RWPE1 (cell line): ENCODE data around the gene PDXDC1.
"Not testable (repeated sequence)": the region's sequence is repeated elsewhere in the genome, so short reads cannot be mapped to it uniquely, and the experiment has no call there.

Experiments
- CTCF ChIA-PET: fragments of 350-600 bp; sonication (Branson Sonifier 250); formaldehyde crosslinking; extraction: SDS; loops from one replicate; lab custom pipeline; 2021; lab: Yijun Ruan, JAX
- POLR2A ChIA-PET: fragments of 400-600 bp; formaldehyde crosslinking; extraction: SDS; loops from one replicate; lab custom pipeline; 2020; ENCODE audit warnings: antibody characterized with exemption; ENCODE audit not compliant: low non-redundant PET; lab: Yijun Ruan, JAX
- DNase-seq: peaks from one replicate; pipeline ENCODE4 v3.0.0; 2012; ENCODE audit warnings: low spot score
- H3K27ac ChIP-seq: fragments of 450-650 bp; 2 replicates; pipeline ENCODE4 v1.5.1; 2017
- TF ChIP-seq, protein P1 (sequence below): fragments of 450-650 bp; conservative IDR thresholded peaks from 2 replicates; pipeline ENCODE4 v1.5.1; 2017; ENCODE audit warnings: low read depth, mild to moderate bottlenecking

PDXDC1 gene

DNA sequence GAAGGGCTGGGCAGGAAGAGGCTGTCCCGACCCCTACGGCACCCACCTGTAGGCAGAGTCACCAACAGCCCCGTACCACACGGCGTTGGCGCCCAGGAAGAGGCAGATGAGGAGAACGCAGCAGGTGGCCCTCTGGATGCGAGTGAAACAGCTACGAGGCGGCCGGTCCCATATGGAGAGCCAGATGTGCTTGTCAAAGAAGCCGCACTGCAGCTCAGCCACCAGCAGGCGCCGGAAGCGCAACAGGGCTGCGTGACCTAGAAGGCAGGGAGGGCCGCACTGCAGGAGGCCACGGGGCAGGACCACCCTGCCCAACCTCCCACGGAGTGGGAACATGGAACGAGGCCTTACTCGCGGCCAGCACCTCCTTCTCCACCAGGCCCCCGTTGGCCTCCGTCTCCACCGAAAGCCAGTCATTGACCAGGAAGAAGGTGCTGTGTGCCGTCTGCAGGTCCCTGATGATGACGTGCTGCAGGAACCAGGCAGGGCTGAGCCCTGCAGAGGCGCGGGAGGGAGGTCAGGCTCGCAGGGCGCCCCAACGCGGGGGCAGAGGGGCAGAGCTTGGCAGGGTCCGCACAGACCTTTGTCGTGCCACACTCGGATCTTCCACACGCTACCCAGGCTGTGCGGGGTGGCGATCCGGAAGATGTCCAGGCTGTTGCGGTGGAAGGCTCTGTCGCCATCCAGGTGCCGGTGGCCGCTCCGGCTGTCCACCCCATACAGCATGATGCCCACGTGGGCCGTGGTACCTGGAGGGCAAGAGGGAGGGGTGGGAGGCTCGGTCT, 153.0 kb downstream of the PDXDC1 start:
- POLR2A ChIA-PET, H3K27ac ChIP-seq, DNase-seq, CTCF ChIA-PET: not testable (repeated sequence)

- DNase-seq, H3K27ac ChIP-seq, CTCF ChIA-PET, POLR2A ChIA-PET: not testable (repeated sequence)
Measured at GRCh38 chr16:15130256-15130932, 155.6 kb downstream of the PDXDC1 start.

GRCh38 chr16:15130943-15131700, 156.3 kb downstream of the PDXDC1 start:
- POLR2A ChIA-PET, result not testable (repeated sequence)

GRCh38 chr16:15132719-15133428, 158.0 kb downstream of the PDXDC1 start:
- H3K27ac ChIP-seq, POLR2A ChIA-PET, CTCF ChIA-PET, DNase-seq: not testable (repeated sequence)

More at GRCh38 chr16:15130943-15131700, 156.3 kb downstream of the PDXDC1 start:
- H3K27ac ChIP-seq, DNase-seq, CTCF ChIA-PET: not testable (repeated sequence)

DNA sequence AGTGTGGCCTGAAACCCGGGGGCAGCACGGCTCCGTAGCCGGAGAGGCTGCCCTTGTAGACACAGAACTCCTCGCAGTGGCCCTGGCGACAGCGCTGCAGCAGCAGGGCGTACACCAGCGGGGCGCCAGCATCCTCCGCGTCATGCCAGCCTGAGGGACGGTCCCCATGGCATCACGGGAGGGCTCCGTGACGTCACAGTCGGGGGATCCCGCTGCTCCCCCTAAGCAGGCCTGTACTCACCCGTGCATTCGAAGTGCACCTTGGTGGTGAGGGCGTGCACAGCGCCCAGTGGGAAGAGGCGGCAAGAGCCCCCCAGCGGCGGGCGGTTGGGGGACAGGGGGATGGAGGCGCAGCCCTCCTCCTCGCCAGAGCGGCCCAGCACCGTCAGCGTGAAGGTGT, 158.7 kb downstream of the PDXDC1 start:
- H3K27ac ChIP-seq, CTCF ChIA-PET, POLR2A ChIA-PET, DNase-seq: not testable (repeated sequence)

DNA sequence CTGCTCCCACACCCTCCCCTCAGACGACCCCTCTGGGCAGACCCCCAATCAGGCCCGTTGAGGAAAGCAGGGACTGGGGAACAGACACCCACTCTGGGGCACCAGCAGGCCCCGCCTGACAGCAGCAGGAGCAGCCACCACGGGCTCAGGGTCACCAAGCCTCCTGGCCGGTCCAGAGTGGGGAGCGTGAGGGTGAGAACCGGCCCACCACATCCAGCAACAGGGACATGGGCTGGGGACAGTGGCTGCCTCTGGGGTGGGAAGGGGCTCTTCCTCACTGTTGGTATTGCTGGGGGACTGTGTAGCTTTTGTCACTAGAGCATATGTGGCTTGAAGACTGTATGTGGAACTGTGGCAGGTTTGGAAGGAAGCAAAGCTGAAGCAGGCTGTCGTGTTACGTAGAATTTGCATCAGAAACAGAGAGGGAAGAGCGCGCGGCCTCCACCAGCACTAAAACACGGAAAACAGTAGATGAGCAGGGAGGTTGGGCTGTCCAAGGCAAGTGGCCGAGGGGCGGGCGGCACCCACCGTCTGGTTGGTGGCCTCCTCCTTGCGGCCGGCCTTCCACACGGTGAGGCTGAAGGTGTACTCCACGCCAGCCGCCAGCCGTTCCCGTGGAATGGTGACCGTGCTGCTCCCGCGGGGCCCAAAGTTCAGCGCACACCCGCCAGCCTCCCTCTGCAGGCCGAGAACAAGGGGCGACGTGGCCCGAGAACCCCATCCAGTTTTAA, 160.1 kb downstream of the PDXDC1 start:
- POLR2A ChIA-PET, DNase-seq, H3K27ac ChIP-seq, CTCF ChIA-PET: not testable (repeated sequence)

DNA sequence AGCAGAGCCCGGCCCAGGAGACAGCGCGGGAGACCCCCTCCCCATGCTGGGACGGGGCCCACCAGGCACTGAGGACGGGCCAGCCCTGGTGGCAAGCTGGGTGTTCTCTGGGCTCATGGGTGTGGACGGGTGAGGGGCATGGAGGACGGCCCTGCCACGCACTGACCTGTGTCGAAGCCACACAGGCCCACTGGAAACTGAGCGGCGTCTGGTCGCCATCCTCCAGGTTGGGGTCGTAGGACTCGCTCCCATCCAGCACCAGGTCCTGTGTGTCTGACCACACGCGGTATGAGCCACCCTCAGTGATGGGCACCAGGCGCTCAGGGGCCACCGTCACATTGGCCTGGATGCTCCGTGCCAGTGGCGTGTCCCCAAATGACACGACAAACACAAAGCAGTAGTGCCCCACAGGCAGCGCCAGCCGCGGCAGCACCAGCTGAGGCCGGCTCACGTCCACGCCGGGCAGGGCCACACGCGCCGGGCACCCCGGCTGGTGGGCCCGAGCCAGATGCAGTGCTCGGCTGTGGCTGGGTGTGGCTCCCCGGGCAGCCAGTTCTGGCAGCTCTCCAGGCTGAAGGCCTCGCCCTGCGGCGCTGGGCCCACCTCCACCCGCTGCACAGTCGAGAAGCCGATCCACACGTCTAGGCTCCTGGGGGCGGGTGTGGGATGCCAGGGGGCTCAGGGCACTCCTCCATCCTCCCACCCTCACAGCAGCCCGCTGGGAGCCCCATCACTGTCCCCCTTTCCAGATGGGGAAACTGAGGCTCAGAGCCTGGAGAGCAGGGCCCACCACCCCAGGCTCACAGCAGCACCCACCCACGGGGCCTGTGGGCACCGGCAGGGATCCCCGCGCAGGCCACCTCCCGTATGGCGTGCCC, 160.9 kb downstream of the PDXDC1 start:
- peak overlapping the region; percentile 67 for H3K27ac ChIP-seq
- DNase-seq, POLR2A ChIA-PET, CTCF ChIA-PET: not testable (repeated sequence)

DNA sequence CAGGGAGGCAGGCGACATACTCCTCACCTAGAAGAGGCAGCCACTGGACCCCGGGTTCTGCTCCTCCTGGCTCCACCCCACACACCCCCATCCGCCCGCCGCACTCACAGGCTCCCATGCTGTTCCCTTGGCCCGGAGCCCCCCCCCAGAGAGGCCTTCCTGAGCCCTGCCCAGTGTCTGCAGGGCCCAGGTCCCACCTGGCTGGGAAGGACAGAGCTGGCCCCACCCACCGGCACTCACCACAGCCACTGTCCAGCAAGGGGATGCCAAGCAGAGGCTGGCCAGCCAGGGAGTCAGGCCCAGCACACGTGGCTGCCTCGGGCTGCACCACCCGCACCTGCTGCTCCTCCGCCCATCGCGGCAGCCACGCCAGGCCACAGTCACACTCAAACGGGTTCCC, 162.7 kb downstream of the PDXDC1 start:
- DNase-seq, H3K27ac ChIP-seq, POLR2A ChIA-PET, CTCF ChIA-PET: not testable (repeated sequence)

GRCh38 chr16:15140444-15141365, 165.9 kb downstream of the PDXDC1 start:
- DNase-seq, CTCF ChIA-PET: not testable (repeated sequence)
- peak overlapping the region; percentile 93 for H3K27ac ChIP-seq
- POLR2A ChIA-PET, result interaction anchor here (0.7 kb wide), 1 partner anchor 48 kb away, joined by 12 read pairs; no protein-coding TSS in a partner anchor

DNA sequence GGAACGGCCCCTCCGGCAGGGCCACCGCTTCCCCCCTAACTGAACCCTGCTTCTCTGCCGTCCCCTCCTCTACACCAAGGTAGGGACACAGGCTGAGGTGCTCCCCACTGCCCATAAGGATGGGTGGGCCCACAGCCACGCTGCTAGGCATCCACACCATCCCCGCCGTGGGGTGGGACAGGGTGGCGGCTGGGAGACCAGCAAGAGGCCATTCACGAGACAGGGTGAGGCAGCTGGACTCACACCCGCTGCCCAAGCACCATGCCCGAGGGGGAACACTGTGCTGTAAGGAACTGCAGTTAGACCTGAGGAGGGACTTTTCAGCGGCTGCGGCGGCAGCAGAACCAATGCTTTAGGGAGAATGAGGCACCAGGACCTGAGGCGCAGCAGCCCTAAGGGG, 166.8 kb downstream of the PDXDC1 start:
- ChIA-PET CTCF (no interaction called here), POLR2A (no interaction called here)
- no peak for DNase-seq
- TF ChIP-seq, protein P1, sequence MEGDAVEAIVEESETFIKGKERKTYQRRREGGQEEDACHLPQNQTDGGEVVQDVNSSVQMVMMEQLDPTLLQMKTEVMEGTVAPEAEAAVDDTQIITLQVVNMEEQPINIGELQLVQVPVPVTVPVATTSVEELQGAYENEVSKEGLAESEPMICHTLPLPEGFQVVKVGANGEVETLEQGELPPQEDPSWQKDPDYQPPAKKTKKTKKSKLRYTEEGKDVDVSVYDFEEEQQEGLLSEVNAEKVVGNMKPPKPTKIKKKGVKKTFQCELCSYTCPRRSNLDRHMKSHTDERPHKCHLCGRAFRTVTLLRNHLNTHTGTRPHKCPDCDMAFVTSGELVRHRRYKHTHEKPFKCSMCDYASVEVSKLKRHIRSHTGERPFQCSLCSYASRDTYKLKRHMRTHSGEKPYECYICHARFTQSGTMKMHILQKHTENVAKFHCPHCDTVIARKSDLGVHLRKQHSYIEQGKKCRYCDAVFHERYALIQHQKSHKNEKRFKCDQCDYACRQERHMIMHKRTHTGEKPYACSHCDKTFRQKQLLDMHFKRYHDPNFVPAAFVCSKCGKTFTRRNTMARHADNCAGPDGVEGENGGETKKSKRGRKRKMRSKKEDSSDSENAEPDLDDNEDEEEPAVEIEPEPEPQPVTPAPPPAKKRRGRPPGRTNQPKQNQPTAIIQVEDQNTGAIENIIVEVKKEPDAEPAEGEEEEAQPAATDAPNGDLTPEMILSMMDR, result no peak
- peak overlapping the region; percentile 93 for H3K27ac ChIP-seq

DNA sequence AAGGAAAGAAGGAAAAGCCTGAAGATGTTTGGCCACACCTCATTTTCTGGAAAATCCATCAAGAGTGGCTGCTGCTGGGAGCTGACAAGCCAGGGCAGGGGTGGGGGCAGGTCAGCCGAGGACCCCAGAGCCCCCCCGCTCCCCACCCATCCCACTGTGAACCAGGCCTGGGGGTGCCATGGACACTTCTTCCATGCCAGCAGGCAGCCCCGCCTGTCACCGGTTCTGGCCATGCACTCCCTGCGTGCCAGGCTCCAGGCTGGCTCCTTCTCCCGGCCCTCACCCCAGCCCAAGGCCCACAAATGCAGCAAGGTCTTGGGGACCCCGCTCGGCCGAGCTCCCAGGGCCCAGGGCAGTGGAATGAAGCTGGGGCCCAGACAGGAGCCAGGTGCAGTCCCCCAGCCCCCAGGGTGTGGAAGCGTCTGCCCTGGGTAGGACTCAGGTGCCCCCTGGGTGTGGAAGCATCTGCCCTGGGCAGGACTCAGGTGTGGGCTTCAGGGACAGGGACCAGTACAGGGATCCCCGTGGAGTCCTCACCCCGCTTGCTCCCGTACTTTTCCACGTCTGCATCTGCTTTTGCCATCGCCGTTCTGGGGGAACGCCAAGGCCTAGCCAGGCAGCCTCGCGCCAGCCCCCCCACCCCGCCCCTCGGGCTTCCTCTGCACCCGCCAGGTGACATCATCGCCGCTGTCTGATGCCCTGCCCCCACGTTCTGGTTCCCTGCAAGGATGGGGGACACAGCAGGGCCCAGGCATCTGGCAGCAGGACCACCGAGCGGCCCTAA, 167.5 kb downstream of the PDXDC1 start:
- POLR2A ChIA-PET, DNase-seq, CTCF ChIA-PET: not testable (repeated sequence)
- H3K27ac ChIP-seq, result peak overlapping the region; percentile 93

GRCh38 chr16:15142891-15143600, 168.2 kb downstream of the PDXDC1 start:
- POLR2A ChIA-PET, CTCF ChIA-PET, DNase-seq: not testable (repeated sequence)
- peak overlapping the region; percentile 93 for H3K27ac ChIP-seq
